HPDE6-E6E7 (cell line): ENCODE results near the gene DAZAP1.

Experiments
- DNase-seq: peaks from one replicate; pipeline ENCODE4 v3.0.0; 2011; ENCODE audit warnings: missing footprints; ENCODE audit errors: extremely low spot score

The DAZAP1 gene

DNA sequence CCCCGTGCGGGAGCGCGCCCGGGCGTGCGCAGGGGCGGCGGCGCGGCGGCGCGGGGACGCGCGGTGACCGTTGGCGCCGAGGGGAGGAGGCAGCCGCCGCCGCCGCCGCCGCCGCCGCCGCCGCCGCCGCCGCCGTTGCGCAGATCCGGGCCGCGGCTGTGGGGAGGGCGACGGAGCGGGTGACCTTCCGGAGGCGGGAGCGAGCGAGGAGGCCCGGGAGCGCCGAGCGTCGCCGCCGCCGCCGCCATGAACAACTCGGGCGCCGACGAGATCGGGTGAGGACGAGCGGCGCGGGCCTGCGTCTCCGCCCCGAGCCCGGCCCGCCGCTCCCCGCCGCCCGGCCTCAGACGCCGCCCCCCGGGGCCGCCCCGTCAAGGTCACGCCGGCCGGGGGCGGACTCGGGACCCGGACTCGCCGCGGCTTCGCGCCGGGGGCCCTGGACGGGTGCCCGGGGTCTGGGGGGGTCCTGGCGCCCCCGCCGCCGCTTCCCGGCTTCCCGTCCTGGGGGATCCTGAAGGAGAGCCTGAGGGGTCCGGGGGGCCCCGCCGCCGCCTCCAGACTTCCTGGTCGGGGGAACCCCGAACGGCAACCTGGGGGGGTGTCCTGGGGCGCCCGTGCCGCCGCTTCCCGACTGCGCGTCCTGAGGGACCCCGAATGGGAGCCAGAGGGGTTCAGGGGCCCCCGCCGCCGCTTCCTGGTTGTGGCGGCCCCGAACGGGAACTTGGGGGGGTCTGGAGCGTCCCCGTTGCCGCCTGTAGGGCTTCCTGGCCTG, at the start of gene DAZAP1:
DAZAP1 (plus strand) TSS at position 59 of the 772 bp plus-strand sequence; CDS start at position 247, 188 bp downstream.
- no peak for DNase-seq

DNA sequence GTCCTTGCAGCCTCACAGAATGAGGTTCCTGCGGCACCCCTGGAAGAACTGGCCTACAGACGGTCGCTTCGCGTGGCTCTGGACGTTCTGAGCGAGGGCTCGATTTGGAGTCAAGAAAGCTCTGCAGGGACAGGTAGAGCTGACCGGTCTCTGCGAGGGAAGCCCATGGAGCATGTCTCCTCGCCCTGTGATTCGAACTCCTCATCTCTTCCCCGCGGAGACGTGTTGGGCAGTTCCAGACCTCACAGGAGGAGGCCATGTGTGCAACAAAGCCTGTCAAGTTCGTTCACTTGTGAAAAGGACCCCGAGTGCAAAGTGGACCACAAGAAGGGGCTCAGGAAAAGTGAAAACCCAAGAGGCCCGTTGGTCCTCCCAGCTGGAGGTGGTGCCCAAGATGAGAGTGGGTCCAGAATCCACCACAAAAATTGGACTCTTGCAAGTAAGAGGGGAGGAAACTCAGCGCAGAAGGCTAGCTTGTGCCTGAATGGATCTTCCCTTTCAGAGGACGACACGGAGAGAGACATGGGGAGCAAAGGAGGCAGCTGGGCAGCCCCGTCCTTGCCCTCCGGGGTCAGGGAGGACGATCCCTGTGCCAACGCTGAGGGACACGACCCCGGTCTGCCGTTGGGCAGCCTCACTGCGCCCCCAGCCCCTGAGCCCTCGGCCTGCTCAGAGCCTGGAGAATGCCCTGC, 47.1 kb upstream of the DAZAP1 start:
- no peak for DNase-seq

DNA sequence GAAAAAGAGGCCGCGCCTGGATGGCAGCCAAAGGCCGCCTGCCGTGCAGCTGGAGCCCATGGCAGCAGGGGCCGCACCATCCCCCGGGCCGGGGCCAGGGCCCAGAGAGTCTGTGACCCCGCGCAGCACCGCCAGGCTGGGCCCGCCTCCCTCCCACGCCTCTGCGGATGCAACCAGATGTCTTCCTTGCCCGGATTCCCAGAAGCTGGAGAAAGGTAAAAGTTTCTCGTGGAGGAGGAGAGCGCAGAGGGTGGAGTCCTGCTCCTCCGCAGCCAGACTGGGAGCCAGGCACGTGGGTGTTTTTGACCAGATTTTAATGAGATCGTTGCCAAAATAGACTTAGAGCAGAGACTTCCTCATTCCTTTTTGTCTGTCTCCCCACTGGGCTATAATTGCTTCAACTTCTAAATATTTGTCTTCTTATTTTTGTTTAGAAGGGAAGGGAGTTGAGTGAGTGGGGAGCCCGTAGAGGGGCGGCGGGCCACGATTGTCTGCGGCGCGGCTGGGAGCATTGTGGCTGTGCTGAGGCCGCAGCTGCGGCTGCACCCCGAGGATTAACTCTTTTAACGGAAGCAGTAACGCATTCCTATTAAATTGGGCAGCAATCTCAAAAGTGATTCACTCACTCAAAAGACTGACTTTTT, 46.4 kb upstream of the DAZAP1 start:
- no peak for DNase-seq

DNA sequence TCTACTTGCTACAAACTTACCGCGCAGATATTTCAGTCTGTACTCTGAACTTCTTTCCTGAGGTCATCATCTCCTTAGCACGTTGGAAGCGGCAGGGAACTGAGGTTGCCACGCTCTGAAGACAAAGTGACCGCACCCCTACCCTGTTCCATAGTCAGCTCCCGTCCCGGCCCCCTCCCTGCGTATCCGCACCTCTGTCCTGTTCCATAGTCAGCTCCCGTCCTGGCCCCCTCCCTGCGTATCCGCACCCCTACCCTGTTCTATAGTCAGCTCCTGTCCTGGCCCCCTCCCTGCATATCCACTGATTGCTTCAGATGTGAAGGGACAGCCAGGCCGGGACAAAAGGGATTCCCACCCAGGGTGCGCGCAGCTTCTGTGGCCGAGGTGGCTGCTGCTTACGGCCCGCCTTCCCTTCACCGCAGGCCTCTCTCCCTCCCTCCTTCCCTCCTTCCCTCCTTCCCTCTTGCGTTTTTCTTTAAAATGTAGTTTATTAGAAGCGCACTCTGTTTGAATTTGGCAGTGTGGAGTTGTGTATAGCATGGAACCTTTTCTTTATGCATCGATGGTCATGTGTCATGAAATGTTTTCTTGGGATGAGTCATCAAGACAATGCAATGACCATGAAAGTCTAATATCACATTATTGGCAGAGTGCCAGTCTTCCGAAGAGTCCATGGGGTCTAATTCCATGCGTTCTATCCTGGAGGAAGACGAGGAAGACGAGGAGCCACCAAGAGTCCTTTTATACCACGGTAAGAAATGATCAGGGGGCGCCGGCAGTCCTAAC, 45.6 kb upstream of the DAZAP1 start:
- no peak for DNase-seq

GRCh38 chr19:1362387-1363257, 44.8 kb upstream of the DAZAP1 start:
- DNase-seq, result no peak

GRCh38 chr19:1363599-1363998, 43.8 kb upstream of the DAZAP1 start:
- DNase-seq, result no peak

DNA sequence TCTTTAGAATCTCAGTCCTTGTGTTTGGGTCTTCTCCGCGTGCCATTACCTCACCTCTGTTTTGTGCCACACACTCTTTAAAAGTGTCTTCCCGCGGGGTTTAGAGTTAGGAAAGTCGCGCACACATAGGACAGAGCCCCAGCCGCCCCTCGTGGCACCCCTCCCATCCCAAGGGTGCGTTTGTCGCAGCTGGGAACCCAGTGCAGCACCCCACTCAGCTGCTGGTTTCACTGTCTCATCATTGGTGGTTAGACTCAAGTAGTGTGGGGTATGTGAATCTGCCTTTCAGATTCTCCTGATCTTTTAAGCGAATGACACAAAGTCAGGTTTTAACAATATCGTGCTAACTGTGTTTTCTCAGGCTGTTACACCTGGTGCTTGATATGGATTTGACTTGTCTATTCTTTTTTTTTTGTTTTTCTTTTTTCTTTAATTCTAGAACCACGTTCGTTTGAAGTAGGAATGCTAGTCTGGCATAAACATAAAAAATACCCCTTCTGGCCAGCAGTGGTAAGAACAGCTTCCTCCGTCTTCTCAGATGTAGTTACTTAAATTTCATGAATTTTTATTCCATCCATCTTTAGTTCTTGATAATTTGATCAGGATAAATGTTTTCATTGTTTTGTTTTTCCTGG, 43.2 kb upstream of the DAZAP1 start:
- no peak for DNase-seq

- no peak for DNase-seq
Observed at GRCh38 chr19:1365319-1366269, 41.8 kb upstream of the DAZAP1 start.

- DNase-seq, result no peak
Observed at GRCh38 chr19:1366296-1366695, 41.1 kb upstream of the DAZAP1 start.

DNA sequence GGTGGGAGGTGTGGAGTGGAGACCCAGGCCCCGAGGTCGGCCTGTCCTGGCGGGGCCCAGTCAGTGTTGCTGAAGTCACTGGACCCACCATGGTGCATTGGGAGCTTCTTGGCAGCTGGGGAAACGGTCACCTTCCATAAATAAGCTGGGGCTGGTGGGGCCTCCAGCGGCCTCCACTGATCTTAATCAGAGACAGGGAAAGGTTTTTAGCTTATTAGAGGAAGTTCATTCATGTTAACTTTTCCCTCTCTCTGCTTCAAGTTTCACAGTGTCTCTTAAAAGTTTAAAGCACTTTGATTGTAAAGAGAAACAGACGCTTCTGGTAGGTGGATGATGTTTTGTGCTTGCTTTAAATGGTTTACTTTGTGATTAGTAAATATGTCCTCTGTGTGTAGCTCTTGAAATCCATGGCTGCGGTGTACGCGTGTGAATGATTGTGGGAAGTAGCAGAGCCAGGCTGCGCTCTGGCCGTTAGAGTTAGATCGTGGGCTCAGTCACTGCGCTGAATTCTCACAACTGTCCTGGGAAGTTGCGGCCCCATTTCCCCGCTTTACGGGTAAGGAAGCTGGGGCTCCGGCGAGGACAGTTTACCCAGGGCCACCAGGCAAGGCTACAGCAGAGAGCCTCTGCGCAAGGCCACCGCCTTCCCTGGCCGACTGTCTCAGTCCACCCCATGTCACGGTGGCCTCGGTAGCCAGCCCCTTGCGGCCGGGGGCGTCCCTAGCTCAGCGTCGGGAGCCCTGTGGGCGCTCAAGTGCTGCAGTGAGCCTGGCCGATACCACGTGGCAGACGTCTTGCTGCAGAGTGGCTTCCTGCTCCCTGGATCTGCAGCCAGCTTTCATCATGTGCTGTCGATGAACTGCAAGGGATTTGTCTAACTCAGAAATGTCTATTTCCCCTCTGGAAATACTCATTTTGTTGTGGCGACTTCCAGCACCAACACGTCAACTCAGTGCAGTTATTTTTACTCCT, 40.2 kb upstream of the DAZAP1 start:
- DNase-seq, result no peak

GRCh38 chr19:1369214-1369805, 38.1 kb upstream of the DAZAP1 start:
- DNase-seq, result no peak

DNA sequence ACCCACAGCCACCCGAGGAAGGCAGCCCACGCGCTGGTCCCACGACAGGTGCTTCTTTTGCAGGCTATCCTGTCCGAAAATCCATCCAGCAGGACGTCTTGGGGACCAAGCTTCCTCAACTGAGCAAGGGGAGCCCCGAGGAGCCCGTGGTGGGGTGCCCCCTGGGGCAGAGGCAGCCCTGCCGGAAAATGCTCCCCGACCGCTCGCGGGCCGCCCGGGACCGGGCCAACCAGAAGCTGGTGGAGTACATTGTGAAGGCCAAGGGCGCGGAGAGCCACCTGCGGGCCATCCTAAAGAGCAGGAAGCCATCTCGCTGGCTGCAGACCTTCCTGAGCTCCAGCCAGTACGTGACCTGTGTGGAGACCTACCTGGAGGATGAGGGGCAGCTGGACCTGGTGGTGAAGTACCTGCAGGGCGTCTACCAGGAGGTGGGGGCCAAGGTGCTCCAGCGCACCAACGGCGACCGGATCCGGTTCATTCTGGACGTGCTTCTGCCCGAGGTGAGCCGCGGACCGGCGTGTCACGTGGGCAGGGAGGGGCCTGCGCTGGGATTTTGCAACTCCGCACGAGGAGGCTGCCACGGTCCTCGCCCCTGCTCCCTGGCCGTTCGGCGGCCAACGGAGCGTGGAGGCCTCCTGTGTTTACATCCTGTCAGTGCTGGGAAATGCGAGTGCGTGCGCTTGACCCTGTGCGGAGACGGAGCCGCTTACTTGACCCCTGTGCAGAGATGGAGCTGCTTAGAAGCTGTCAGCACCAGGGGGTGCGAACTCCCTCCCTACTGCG, 36.6 kb upstream of the DAZAP1 start:
- no peak for DNase-seq

GRCh38 chr19:1373042-1373533, 34.3 kb upstream of the DAZAP1 start:
- no peak for DNase-seq

DNA sequence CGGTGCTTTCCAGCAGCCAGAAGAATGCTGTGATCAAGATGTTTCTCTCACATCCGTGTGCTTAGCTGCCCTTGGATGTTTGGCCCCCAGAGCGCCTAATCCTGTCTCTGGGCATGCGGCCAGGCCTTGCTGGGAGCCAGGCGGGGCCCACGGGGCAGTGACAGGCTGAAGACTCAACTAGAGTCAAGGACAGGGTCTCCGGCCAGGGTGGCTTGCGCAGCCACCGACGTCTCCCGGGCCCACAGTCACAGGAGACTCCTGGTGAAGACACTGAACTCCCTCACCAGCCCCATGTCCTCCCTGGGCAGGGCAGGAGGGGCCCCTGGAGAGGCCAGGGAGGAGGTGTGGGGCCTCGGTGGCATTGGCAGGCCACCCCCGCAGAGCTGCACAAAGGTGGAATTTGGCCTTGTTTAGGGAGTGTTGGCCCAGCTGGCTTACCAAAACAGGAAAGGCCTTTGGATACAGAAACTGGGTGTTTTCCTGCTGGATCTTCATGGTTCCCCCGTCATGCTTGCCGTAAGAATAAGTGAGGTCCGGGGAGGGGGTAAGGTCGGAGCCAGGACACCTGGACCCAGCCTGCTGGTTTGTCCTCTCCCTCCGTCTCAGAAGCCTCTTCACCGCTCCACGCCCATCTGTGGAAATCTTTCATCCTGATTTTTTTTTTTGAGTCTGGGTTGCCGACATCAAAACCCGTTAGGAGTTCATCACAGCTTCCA, 33.7 kb upstream of the DAZAP1 start:
- DNase-seq, result no peak

- DNase-seq, result no peak
Observed at GRCh38 chr19:1374250-1374577, 33.2 kb upstream of the DAZAP1 start.

- DNase-seq, result no peak
Observed at GRCh38 chr19:1376415-1376805, 31.0 kb upstream of the DAZAP1 start.
